IPS-18c (cell line): ENCODE results near the gene GARIN5A.

Source experiments
- H3K4me3 ChIP-seq: 2 replicates; pipeline ENCODE4 v1.7.0; 2013; ENCODE audit warnings: low read depth, mild to moderate bottlenecking, low read length, moderate library complexity; ENCODE audit not compliant: insufficient read depth
- H3K9me3 ChIP-seq: one replicate; pipeline ENCODE4 v1.6.1; 2013; ENCODE audit warnings: mild to moderate bottlenecking, low read length, moderate library complexity; ENCODE audit not compliant: control insufficient read depth, insufficient read depth

GARIN5A gene

DNA sequence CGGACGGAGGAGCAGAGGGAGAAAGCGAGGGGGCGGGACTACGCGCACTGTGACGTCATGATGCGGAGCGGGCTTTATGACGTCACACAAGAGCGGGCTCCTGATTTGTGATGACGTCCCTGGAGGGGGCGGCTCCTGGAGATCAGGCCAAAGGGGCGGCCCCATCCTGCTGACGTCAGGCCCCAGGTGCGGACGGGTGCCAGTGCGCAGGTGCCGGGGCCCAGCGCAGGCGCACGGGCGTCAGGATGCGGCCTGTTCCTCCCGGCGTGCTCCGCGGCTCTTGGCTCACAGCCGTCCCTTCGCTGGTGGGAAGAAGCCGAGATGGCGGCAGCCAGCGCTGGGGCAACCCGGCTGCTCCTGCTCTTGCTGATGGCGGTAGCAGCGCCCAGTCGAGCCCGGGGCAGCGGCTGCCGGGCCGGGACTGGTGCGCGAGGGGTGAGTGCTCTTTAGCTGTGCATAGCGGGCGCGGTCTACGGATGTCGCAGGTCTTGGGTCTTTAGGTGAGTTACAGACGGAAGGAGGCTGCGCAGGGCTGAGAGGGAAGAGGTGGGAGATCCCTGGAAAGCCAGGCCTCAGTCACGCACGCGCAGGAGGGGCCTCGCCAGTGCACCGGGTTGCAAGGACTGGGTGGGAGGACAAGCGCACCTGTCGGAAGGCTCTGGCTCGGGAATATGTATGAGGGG is at the start of gene GARIN5A, which contains the start of gene EMC10:
Gene GARIN5A (minus strand): TSS at position 625 of the 683 bp plus-strand sequence. CDS start 460 bp downstream, at position 165.
Gene EMC10 (plus strand): TSS at position 284 of the 683 bp plus-strand sequence. CDS start 38 bp downstream, at position 322.
- no peaks in the 10 kb centered on the region for H3K9me3 ChIP-seq
- peak within 1 kb of the TSS; percentile 85 for H3K4me3 ChIP-seq

GRCh38 chr19:50522881-50523280 is 46.2 kb upstream of the GARIN5A start:
- Histone ChIP-seq H3K9me3 (no peaks in the 10 kb centered on the region), H3K4me3 (no peak overlapping the region)

GRCh38 chr19:50520822-50521465 is 44.3 kb upstream of the GARIN5A start:
- no peak overlapping the region for H3K4me3 ChIP-seq

GRCh38 chr19:50519006-50519575 is 42.4 kb upstream of the GARIN5A start:
- Histone ChIP-seq H3K9me3 (no peaks in the 10 kb centered on the region), H3K4me3 (no peak overlapping the region)

More at GRCh38 chr19:50520822-50521465, 44.3 kb upstream of the GARIN5A start:
- H3K9me3 ChIP-seq, result no peaks in the 10 kb centered on the region

DNA sequence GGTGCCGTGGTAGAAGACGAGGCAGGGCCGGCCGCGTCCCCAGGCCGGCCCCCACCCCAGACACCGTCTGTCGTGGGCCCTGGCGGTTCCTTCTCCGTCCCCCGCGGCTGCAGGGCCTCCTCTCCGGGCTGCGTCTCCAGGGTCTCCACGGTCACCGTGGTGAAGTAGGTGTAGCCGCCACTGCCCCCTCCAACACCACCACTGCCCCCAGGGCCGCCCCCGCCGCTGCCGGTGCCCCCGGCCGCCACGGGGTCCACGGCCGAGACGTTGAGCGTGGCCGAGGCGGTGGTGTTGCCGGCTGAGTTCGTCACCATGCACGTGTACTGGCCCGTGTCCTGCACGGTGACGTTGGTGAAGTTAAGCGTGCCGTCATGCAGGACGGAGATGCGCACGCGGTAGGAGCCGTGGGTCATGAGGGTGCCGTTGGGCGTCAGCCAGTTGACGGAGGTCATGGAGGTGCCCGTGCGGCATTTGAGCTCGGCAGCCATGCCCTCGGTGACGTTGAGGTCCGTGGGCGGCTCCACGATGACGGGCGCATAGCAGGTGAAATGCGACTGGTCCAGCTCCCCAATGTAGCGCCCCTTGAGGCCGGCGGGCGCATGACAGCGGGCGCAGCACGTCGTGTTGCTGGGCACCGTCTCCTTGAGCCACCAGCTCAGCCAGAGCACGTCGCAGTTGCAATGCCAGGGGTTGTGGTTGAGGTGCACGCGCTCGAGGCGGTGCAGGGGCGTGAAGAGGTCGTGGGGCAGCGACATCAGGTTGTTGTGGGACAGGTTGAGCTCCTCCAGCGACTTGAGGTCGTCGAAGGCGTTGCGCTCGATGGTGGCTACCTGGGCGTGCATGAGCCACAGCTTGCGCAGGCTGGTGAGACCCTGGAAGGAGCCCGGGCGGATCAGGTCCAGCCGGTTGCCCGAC is 41.7 kb upstream of the GARIN5A start:
- Histone ChIP-seq H3K9me3 (no peaks in the 10 kb centered on the region), H3K4me3 (no peak overlapping the region)

DNA sequence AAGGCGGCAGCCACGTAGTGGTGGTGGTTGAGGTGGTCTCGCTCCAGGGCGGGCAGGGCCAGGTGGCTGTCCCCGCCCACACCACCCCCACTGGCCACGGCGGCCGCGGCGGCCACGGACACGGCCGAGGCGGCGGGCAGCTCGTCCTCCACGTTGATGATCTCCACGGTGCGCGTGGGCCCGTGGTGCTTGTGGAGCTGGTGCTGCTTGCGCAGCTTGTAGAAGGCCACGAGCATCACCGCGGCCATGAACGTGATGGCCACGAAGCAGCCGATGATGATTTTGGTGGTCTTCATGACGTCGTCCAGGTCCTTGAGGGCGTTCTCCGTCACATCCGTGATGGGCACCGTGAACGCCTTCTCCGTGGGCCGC is 41.0 kb upstream of the GARIN5A start:
- no peaks in the 10 kb centered on the region for H3K9me3 ChIP-seq

DNA sequence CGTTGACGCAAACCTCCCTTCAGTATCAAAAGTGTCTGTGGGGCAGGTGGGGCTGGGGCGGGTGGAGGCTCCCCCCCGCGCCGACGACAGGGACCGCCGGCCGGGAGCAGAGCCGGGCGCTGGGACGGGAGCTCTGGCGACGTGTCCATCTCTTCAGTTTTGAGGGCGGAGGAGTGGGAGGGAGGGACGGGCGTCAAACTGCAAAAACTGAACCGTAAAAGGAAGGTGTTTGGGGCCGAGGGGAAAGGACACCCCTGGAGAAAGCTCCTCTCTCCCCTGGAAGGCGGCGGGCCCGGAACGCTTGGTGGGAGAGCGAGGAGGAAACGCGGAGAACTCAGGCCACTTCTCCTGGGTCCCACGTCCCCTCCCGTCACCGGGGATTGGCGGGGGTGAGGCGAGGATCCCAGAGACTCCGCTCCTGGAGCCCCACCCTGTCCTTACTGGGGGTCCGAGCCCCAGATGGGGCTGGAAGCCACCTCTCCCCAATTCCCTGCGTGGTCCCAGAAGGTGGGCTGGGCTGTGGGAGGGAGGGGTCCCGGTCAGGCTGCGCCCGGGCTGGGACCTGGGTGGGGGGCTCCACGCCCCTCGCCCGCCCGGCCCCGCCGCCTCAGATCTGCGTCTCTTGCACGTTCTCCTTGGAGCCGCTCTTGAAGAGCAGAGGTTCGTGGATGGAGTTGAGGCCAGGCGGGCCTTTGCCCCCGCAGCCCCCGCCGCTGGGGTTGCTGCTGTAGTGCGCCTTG is 40.5 kb upstream of the GARIN5A start:
- no peak overlapping the region for H3K4me3 ChIP-seq
- no peaks in the 10 kb centered on the region for H3K9me3 ChIP-seq

More for the DNA sequence above, 41.0 kb upstream of the GARIN5A start:
- no peak overlapping the region for H3K4me3 ChIP-seq

- no peaks in the 10 kb centered on the region for H3K9me3 ChIP-seq
Measured at GRCh38 chr19:50516456-50516855, 39.8 kb upstream of the GARIN5A start.

DNA sequence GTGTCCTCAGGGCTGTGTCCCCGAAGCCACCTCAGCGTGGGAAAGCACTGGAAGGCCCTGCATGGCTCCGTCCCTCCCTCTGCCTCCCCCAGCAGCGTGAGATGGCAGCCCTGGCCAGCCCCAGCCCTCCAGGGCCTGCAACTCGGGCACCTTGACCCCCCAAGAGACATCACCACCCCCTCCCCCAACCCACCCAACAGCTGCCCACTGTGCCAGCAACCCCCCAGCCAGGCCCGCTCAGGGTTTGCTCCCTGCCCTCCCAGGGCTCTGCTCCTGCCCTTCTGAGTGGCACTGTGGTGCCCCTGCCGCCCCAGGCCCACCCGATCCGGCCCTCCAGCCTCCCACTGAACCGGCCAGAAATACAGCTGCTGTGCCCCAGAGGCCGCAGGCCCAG is 38.5 kb upstream of the GARIN5A start:
- H3K4me3 ChIP-seq, result no peak overlapping the region
- H3K9me3 ChIP-seq, result no peaks in the 10 kb centered on the region

More at GRCh38 chr19:50516456-50516855, 39.8 kb upstream of the GARIN5A start:
- no peak overlapping the region for H3K4me3 ChIP-seq

DNA sequence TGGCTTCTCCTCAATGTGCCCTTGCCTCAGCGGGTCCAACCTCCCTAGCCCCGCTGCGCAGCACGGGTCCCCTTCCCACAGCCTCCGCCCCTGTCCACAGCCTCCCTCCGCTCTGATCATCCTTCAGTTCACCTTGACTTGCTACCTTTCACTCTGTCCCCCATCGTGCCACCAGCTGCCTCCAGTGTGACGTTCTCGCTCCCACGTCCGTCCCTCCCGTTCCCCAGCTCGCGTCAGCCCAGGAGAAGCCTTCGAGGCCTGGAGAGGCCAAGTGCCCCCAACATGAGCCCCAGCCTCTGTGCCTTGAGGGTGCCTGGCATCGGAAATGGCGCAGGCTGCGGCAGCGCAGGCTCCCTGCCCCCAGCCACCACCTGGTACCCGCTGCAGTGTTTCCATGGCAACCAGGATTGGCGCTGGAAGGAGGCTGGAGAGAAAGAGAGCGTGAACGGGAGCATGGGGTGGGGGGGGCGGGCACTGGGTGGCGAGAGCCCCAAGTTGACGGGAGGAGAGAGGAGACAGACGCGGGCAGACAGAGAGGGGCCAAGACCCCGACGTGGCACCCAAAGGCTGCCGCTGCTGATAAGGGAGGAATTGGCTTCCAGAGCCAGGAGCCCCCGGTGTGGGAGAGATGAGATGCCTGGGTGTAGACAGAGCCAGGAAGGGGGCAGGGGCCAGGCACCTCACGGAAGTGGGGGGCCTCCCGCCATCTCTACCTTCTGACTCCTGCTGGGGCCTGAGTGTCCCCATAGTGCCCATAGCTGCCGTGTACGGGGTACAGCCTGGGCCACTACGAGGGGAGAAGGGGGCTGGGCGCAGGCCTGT is 37.9 kb upstream of the GARIN5A start:
- Histone ChIP-seq H3K4me3 (no peak overlapping the region), H3K9me3 (no peaks in the 10 kb centered on the region)

- Histone ChIP-seq H3K9me3 (no peaks in the 10 kb centered on the region), H3K4me3 (no peak within 1 kb of the TSS)
Measured at GRCh38 chr19:50513746-50514345, 37.2 kb upstream of the GARIN5A start, which contains the start of gene ASPDH. Gene ASPDH, minus strand, starts transcription at chr19:50513913. Its CDS starts 90 bp downstream, at chr19:50513823.

DNA sequence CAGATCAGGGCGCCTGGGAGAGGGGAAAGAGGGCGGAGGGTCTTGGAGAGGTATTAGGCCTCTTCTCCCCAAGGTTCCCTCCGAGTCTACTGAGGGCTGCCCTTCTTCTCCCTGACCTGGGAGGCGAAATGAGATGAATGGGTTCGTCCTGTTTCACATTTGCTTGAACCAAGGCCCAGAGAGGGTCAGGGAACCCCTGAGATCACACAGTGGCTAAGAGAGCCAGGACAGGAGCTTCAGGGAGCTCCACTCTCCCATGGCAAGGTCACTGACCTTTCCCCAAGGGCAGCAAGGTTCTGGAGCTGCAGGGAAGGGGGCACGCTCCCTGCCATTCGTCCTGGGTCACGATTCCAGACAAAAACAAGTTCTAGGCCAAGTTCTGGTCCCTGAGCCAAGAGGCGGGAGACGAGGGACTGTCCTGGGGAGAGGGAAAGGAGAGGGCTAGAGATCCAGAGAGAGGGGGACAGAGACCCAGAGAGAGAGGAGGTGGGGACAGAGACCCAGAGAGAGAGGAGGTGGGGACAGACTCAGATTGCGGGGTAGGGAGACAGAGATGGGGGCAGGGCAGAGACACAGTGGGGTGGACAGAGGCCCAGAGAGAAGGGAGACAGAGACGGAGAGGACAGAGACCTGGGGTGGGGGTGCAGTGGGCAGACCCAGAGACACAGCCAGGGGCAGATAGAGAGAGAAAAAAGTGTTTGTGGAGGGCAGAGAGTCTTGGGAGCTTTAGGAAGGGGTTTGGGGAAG is 36.5 kb upstream of the GARIN5A start:
- Histone ChIP-seq H3K4me3 (no peak overlapping the region), H3K9me3 (no peaks in the 10 kb centered on the region)

DNA sequence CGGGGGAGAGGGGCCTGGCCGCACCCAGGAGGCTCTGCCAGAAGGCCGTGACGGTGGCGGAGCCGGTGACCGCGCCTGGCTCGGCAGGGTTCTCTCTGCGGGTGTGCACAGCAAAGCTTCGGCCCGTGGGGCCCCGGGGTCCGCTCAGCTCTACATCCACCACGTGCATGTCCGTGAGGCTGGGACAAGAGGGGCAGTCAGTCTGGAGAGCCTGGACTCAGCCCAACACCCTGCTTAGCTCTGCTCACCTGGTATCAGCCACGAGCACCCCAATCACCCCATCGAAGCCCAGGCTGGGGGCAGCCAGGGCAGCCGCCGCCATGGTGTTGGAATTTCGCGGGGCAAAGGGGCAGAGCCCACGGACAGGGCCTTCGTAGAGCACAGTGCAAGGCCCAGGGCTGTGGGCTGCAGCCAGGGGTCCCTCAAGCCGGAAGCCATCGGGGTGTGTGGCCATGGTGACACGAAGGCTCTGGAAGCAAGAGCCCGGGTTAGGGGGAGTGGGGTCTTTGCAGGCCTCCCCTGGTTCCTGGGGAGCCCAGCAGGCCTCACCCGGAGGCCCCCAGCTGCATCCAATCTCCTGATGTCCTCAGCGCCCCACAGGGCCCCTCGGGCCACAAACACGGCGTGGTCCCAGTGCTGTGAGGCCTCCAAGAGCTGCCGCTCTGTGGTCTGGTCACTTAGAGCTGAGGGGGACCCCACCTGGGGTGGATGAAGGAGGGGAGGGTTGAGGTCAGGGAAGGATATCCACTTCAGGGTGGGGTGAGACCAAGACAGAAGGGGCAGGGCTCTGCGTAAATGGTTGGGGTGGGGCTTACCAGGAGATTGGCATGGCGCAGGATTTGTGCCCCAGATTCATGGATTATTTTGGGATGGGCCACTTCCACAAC is 35.7 kb upstream of the GARIN5A start:
- Histone ChIP-seq H3K9me3 (no peaks in the 10 kb centered on the region), H3K4me3 (peak overlapping the region; percentile 62; the same call in 1 of the 2 replicates)
